GM21786 (cell line): ENCODE data around the gene ZP2.
"Not testable (repeated sequence)": the region's sequence is repeated elsewhere in the genome, so short reads cannot be mapped to it uniquely, and the experiment has no call there.

Source experiments
- ATAC-seq: cut with Tn5 transposase; IDR thresholded peaks from one replicate; pipeline ENCODE4 v1.9.1; 2021; ENCODE audit not compliant: unreplicated experiment

Gene ZP2

GRCh38 chr16:21153124-21153729, 58.1 kb downstream of the ZP2 start:
- ATAC-seq, result not testable (repeated sequence)

- not testable (repeated sequence) for ATAC-seq
Measured at GRCh38 chr16:21152160-21153030, 59.0 kb downstream of the ZP2 start.

DNA sequence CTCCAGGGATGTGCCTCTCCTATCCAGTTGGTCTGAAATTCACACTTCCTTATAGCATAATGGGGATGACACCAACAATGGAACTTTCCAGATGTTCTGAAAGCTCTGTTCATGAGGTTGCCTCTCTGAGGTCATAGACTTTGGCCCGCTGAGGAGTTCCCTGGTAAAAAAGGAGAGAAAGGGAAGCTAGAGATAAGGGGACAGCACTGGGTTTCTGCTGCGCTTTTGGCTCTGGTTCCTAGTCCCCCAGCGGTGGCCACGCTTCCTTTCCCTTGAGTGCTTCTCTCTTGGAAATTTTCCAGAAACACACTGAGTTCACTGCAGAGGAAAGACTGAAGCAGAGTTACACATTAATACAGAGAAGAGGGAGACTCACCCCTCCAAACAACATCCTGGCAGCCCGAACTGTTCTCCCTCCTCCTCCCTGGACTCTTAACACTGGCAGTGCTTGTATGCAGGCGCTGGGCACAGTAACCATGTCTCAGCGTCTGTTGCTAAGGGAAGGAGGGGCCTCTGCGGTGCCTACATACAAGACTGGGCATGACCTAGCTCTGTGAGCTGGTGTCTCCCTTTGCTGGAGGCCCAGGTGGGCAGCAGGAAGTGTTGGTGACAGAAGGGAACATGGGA, 60.9 kb downstream of the ZP2 start, which contains the start of gene DNAH3:
TSS of gene DNAH3 (minus strand) at position 472 of the 627 bp plus-strand sequence. CDS start 527 bp downstream, outside the sequence.
- no peak for ATAC-seq
